ENCODE measurements around the gene BPIFA2. TPM values are rescaled to one million over a fixed set of nuclear protein-coding genes. Genes with fewer than 3 reads are reported as not detected.

The BPIFA2 gene
- total RNA-seq, 2 experiments from 2014 or later, result not detected

DNA sequence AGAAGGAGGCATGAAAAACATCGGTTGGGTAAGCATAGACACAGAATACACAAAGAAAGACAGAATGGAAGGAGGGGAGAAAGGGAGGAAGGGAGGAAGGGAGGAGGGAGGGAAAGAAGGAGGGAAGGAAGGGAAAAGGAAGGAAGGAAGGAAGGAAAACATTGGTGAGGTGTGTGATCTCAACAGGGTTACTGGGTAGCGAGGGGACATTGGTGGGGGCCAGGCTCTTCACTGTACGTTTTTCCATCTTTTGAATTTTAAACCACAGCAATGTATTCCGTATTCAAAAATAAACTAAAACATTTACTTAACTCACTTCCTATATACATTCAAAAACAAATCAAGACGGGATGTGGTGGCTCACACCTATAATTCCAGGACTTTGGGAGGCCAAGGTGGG, 20.7 kb upstream of the BPIFA2 start:
- H3K27ac Mint-ChIP-seq, result no peak overlapping the region
- H3K36me3 Mint-ChIP-seq (ENCODE audit: low read depth), result no peaks in the 10 kb centered on the region
- DNase-seq (no peak), ATAC-seq (no peak)
- ChIA-PET CTCF (no interaction called here), POLR2A (no interaction called here)
- intact Hi-C loops (cut with micrococcal nuclease), result no loop called here
- no peaks in the 10 kb centered on the region for H3K4me1 Mint-ChIP-seq (ENCODE audit: low read depth)
- H3K4me3 Mint-ChIP-seq, result no peak overlapping the region
- H3K9me3 Mint-ChIP-seq, result no peaks in the 10 kb centered on the region
- H3K27me3 Mint-ChIP-seq, result peaks cover 11% of the 10 kb centered on the region
- no peak for TF ChIP-seq CTCF (IDR thresholded peaks at IDR 0.05)

GRCh38 chr20:33148040-33148439, 19.9 kb upstream of the BPIFA2 start:
- no peak for ATAC-seq
- Mint-ChIP-seq H3K4me3 (no peak overlapping the region), H3K36me3 (ENCODE audit: low read depth) (no peaks in the 10 kb centered on the region), H3K4me1 (ENCODE audit: low read depth) (no peaks in the 10 kb centered on the region), H3K27me3 (peaks cover 11% of the 10 kb centered on the region), H3K9me3 (no peaks in the 10 kb centered on the region), H3K27ac (no peak overlapping the region)
- no peak for DNase-seq
- no peak for TF ChIP-seq CTCF (IDR thresholded peaks at IDR 0.05)
- ChIA-PET CTCF (no interaction called here), POLR2A (no interaction called here)
- intact Hi-C loops (cut with micrococcal nuclease), result no loop called here

DNA sequence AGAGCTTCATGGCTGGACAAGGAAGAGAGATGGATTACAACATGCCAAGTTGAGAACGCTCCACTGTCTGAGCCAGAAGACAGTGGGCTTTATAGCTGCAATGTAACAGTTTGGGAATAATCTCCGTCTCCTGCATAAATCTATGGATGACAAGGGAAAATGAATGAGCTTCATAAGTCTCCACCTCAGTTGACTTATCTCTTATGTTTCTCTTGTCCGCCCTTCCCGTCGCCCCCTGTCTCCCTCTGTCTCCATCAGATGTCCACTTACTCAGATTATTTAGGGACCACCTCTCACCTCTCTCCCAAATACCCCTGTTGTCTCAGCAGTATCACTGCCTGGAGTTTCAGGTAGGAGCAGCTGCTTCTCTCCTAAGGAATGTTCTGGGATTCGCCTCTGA, 13.7 kb upstream of the BPIFA2 start:
- no peaks in the 10 kb centered on the region for H3K36me3 Mint-ChIP-seq (ENCODE audit: low read depth)
- DNase-seq (no peak), ATAC-seq (no peak)
- no peak overlapping the region for H3K27ac Mint-ChIP-seq
- TF ChIP-seq CTCF (IDR thresholded peaks at IDR 0.05), result no peak
- intact Hi-C loops (cut with micrococcal nuclease), result no loop called here
- H3K4me1 Mint-ChIP-seq (ENCODE audit: low read depth), result no peaks in the 10 kb centered on the region
- peaks cover 14% of the 10 kb centered on the region for H3K27me3 Mint-ChIP-seq
- CTCF ChIA-PET, result interaction anchor here (1.7 kb wide), 1 partner anchor 15 kb away, joined by 5 read pairs; no protein-coding TSS in a partner anchor
- POLR2A ChIA-PET, result no interaction called here
- no peak overlapping the region for H3K4me3 Mint-ChIP-seq
- H3K9me3 Mint-ChIP-seq, result no peaks in the 10 kb centered on the region

DNA sequence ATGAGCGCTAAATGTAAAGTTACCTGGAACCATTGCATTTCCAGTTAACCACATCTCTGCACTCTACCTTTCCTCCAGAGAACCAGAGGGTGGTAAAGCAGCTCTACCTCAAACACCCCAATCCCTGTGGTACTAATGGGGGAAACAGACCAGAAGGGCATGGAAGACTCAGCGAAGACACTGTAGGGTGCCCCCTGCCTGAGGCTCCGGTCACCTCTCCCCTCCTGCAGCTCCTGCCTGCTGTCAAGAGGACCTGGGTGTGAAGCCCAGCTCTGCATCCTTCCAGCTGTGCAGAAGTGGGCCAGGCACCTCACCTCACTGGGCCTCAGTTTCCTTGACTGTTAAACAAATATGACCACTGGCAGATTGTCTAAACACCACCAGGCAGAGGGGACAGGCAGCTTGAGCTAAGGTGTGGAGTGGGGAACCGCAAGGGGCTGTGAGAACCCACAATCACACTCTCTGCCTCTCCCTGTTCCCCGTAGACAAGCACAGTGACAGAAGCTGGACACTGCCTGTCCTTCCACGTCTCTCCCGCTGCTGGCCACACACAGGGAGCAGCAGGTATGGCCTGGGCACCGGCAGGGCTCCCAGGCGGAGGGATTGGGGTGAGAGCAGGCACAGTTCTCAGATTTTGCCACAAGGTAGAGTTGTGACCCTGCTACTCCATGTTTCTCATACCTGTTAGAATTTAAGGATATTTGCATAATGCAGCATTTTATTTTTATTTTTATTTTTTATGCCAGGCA, 9.1 kb upstream of the BPIFA2 start:
- no peak for ATAC-seq
- no peak overlapping the region for H3K4me3 Mint-ChIP-seq
- no peak overlapping the region for H3K27ac Mint-ChIP-seq
- intact Hi-C loops (cut with micrococcal nuclease), result no loop called here
- ChIA-PET CTCF (interaction anchor here (1.2 kb wide), 1 partner anchor 63 kb away, joined by 4 read pairs; no protein-coding TSS in a partner anchor), POLR2A (no interaction called here)
- no peak for TF ChIP-seq CTCF (IDR thresholded peaks at IDR 0.05)
- no peaks in the 10 kb centered on the region for H3K4me1 Mint-ChIP-seq (ENCODE audit: low read depth)
- peaks cover 6% of the 10 kb centered on the region for H3K27me3 Mint-ChIP-seq
- H3K36me3 Mint-ChIP-seq (ENCODE audit: low read depth), result no peaks in the 10 kb centered on the region
- no peaks in the 10 kb centered on the region for H3K9me3 Mint-ChIP-seq
- no peak for DNase-seq

DNA sequence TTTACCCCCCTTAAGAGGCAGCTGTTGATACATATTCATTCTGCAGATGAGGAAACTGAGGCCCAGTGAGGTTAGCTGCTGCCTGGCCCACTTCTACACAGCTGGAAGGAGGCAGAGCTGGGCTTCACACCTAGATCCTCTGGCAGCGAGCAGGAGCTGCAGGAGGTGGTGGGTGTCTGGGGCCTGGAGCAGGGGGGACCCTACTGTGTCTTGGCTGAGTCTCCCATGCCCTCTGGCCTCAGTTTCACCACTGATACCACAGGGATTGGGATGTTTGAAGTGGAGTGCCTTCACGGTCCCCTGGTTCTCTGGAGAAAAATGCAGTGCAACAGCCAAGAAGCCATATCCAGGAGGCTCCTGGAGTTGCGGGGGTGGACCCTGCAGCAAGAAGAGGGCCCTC, 8.2 kb upstream of the BPIFA2 start:
- ATAC-seq (no peak), DNase-seq (no peak)
- no peaks in the 10 kb centered on the region for H3K9me3 Mint-ChIP-seq
- POLR2A ChIA-PET, result interaction anchor here (0.6 kb wide), 1 partner anchor 382 kb away, joined by 3 read pairs; no protein-coding TSS in a partner anchor
- no peaks in the 10 kb centered on the region for H3K36me3 Mint-ChIP-seq (ENCODE audit: low read depth)
- H3K4me3 Mint-ChIP-seq, result no peak overlapping the region
- no peaks in the 10 kb centered on the region for H3K4me1 Mint-ChIP-seq (ENCODE audit: low read depth)
- no peak for TF ChIP-seq CTCF (IDR thresholded peaks at IDR 0.05)
- no peak overlapping the region for H3K27ac Mint-ChIP-seq
- intact Hi-C loops (cut with micrococcal nuclease), result no loop called here
- CTCF ChIA-PET, result interaction anchor here (1.2 kb wide), 1 partner anchor 64 kb away, joined by 4 read pairs; no protein-coding TSS in a partner anchor
- no peaks in the 10 kb centered on the region for H3K27me3 Mint-ChIP-seq

Measured in activated CD8-positive, alpha-beta T cell treated with anti-CD3 and anti-CD28 coated beads for 36 hours (primary cell).